ENCODE data around the gene SCCPDH. TPM values are rescaled to one million over a fixed set of nuclear protein-coding genes. Genes with fewer than 3 reads are reported as not detected.

SCCPDH gene
- total and polyA plus RNA-seq, 2 of the 13 experiments (the other 11 are each of a cell fraction or from before 2014, with no cell fraction given) = 36.7 to 62.3 TPM

DNA sequence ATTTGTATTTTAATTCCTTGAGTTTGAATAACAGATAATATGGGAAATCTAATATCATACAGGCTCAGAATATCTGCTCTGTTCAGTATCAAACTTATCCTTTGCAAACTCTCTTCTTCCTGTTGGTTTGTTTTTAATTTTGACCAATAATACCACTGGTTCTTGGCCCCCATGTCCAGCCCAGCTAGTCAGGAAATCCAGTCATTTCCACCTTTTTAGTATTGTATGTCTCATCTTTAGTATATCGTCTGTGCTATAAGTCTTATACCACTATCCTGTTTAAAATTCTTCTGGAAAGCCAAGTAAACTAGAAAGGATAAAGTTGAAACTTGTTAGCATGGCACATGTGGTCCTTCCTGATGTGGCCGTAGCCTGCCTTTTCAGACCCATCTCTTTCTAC is 10.7 kb downstream of the SCCPDH start:
- no peak for ATAC-seq
- peaks cover 14 to 85% of the 10 kb centered on the region in 2 experiments for H3K36me3 ChIP-seq (replicated peaks in 1 of 2; ENCODE audit: control insufficient read depth in 1 of 2, insufficient read depth in 2 of 2, low read length in 2 of 2)
- BruUV-seq (replicated peaks) = no TSS peak
- POLR2A ChIA-PET = no interaction called here
- H3K9ac ChIP-seq (ENCODE audit: insufficient read depth, low read depth, low read length) = no peak overlapping the region
- no peak for TF ChIP-seq ZNF768 (CRISPR knock-in tag; IDR thresholded peaks at IDR 0.05)
- TF ChIP-seq, protein P1, sequence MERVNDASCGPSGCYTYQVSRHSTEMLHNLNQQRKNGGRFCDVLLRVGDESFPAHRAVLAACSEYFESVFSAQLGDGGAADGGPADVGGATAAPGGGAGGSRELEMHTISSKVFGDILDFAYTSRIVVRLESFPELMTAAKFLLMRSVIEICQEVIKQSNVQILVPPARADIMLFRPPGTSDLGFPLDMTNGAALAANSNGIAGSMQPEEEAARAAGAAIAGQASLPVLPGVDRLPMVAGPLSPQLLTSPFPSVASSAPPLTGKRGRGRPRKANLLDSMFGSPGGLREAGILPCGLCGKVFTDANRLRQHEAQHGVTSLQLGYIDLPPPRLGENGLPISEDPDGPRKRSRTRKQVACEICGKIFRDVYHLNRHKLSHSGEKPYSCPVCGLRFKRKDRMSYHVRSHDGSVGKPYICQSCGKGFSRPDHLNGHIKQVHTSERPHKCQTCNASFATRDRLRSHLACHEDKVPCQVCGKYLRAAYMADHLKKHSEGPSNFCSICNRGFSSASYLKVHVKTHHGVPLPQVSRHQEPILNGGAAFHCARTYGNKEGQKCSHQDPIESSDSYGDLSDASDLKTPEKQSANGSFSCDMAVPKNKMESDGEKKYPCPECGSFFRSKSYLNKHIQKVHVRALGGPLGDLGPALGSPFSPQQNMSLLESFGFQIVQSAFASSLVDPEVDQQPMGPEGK (CRISPR knock-in tag; IDR thresholded peaks at IDR 0.05) = no peak
- TF ChIP-seq HOXA5 (CRISPR knock-in tag; IDR thresholded peaks at IDR 0.05) = no peak
- TF ChIP-seq, protein P2, sequence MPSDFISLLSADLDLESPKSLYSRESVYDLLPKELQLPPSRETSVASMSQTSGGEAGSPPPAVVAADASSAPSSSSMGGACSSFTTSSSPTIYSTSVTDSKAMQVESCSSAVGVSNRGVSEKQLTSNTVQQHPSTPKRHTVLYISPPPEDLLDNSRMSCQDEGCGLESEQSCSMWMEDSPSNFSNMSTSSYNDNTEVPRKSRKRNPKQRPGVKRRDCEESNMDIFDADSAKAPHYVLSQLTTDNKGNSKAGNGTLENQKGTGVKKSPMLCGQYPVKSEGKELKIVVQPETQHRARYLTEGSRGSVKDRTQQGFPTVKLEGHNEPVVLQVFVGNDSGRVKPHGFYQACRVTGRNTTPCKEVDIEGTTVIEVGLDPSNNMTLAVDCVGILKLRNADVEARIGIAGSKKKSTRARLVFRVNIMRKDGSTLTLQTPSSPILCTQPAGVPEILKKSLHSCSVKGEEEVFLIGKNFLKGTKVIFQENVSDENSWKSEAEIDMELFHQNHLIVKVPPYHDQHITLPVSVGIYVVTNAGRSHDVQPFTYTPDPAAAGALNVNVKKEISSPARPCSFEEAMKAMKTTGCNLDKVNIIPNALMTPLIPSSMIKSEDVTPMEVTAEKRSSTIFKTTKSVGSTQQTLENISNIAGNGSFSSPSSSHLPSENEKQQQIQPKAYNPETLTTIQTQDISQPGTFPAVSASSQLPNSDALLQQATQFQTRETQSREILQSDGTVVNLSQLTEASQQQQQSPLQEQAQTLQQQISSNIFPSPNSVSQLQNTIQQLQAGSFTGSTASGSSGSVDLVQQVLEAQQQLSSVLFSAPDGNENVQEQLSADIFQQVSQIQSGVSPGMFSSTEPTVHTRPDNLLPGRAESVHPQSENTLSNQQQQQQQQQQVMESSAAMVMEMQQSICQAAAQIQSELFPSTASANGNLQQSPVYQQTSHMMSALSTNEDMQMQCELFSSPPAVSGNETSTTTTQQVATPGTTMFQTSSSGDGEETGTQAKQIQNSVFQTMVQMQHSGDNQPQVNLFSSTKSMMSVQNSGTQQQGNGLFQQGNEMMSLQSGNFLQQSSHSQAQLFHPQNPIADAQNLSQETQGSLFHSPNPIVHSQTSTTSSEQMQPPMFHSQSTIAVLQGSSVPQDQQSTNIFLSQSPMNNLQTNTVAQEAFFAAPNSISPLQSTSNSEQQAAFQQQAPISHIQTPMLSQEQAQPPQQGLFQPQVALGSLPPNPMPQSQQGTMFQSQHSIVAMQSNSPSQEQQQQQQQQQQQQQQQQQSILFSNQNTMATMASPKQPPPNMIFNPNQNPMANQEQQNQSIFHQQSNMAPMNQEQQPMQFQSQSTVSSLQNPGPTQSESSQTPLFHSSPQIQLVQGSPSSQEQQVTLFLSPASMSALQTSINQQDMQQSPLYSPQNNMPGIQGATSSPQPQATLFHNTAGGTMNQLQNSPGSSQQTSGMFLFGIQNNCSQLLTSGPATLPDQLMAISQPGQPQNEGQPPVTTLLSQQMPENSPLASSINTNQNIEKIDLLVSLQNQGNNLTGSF (CRISPR knock-in tag; IDR thresholded peaks at IDR 0.05) = no peak
- TF ChIP-seq, protein P3, sequence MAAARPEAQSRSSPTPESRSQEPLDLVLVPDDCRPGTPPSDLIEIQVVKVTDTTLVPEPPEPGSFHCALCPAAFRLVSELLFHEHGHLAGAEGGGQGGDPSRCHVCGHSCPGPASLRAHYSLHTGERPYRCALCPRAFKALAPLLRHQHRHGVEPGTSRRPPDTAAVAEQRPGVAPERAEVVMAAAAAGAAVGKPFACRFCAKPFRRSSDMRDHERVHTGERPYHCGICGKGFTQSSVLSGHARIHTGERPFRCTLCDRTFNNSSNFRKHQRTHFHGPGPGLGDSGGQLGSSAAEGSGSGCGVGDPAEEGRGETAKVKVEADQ (CRISPR knock-in tag; IDR thresholded peaks at IDR 0.05; ENCODE audit: borderline replicate concordance) = no peak
- TF ChIP-seq SATB2 (CRISPR knock-in tag; IDR thresholded peaks at IDR 0.05) = no peak
- TF ChIP-seq, protein P4, sequence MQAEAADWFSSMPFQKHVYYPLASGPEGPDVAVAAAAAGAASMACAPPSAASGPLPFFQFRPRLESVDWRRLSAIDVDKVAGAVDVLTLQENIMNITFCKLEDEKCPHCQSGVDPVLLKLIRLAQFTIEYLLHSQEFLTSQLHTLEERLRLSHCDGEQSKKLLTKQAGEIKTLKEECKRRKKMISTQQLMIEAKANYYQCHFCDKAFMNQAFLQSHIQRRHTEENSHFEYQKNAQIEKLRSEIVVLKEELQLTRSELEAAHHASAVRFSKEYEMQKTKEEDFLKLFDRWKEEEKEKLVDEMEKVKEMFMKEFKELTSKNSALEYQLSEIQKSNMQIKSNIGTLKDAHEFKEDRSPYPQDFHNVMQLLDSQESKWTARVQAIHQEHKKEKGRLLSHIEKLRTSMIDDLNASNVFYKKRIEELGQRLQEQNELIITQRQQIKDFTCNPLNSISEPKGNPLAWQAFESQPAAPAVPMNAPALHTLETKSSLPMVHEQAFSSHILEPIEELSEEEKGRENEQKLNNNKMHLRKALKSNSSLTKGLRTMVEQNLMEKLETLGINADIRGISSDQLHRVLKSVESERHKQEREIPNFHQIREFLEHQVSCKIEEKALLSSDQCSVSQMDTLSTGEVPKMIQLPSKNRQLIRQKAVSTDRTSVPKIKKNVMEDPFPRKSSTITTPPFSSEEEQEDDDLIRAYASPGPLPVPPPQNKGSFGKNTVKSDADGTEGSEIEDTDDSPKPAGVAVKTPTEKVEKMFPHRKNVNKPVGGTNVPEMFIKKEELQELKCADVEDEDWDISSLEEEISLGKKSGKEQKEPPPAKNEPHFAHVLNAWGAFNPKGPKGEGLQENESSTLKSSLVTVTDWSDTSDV (CRISPR knock-in tag; IDR thresholded peaks at IDR 0.05) = no peak
- TF ChIP-seq ZNF709 (CRISPR knock-in tag; IDR thresholded peaks at IDR 0.05) = no peak
- TF ChIP-seq HMG20A (CRISPR knock-in tag; IDR thresholded peaks at IDR 0.05; ENCODE audit: borderline replicate concordance) = no peak
- no peak for TF ChIP-seq CREM (IDR thresholded peaks at IDR 0.05)
- TF ChIP-seq CREM (CRISPR knock-in tag; IDR thresholded peaks at IDR 0.05) = no peak
- no peak for TF ChIP-seq ZNF629 (CRISPR knock-in tag; conservative IDR thresholded peaks at IDR 0.05)
- TF ChIP-seq NFE2 (CRISPR knock-in tag; IDR thresholded peaks at IDR 0.05) = no peak
- H3K27ac ChIP-seq (ENCODE audit: extremely low read length, insufficient read depth, low read length) = no peak overlapping the region
- no peak for FAIRE-seq
- intact Hi-C loops (cut with micrococcal nuclease; ENCODE audit: unreplicated experiment) = no loop called here
- H3K79me2 ChIP-seq (ENCODE audit: insufficient read depth, low read length) = peaks cover 3% of the 10 kb centered on the region
- in situ Hi-C loops (cut with HindIII; ENCODE audit: extremely low pct_ligation_motif_present, low pct_unique_long_range_greater_than_20kb) = no loop called here
- peaks cover 13% of the 10 kb centered on the region; the same call in 1 of the 2 replicates for H3K4me1 ChIP-seq (ENCODE audit: insufficient read depth, low read length)
- H4K20me1 ChIP-seq (ENCODE audit: insufficient read depth, low read length) = no peaks in the 10 kb centered on the region
- WGBS (ENCODE audit: low lambda C conversion rate) = 96% methylated on average over 2 of the region's 2 CpGs
- H2AFZ ChIP-seq (ENCODE audit: low read length) = no peak overlapping the region
- CTCF ChIA-PET (ENCODE audit: low intra/inter-chr PET ratio, low total read pairs) = no interaction called here
- H3K4me3 ChIP-seq (replicated peaks in 1 of 3; ENCODE audit: insufficient read depth in 1 of 3, low read depth in 2 of 3, low read length in 3 of 3) = no peak overlapping the region
- H3K4me2 ChIP-seq (ENCODE audit: low read depth, low read length) = no peak overlapping the region
- DNase-seq (ENCODE audit: low spot score) = no peak
- H3K9me3 ChIP-seq (ENCODE audit: low read length) = no peaks in the 10 kb centered on the region
- H3K27me3 ChIP-seq (ENCODE audit: control insufficient read depth in 1 of 2, insufficient read depth in 2 of 2, low read length in 2 of 2) = no peaks in the 10 kb centered on the region

All from HepG2 (cell line).